ENCODE measurements around the gene CDC42BPB.

GRCh38 chr14:102993523-102993922, 63.8 kb downstream of the CDC42BPB start:
- no peak for TF ChIP-seq POLR2A (IDR thresholded peaks at IDR 0.05)
- TF ChIP-seq CTCF (IDR thresholded peaks at IDR 0.05): no peak
